Mammary epithelial cell (primary cell): ENCODE results near the gene ATF1.

Source experiments
- EZH2 ChIP-seq: IDR thresholded peaks from 2 replicates; pipeline ENCODE4 v1.6.1; 2012; ENCODE audit warnings: low read length, inconsistent platforms, borderline replicate concordance
- TF ChIP-seq, protein P1 (sequence below), 2 donors: IDR thresholded peaks in 1 of 2; conservative IDR thresholded peaks in 1 of 2; 2 replicates each; pipeline ENCODE4 v1.5.1; 2011 to 2012; ENCODE audit warnings: inconsistent platforms in 2 of 2, low read length in 2 of 2, mild to moderate bottlenecking in 2 of 2, control low read depth in 1 of 2, low read depth in 1 of 2; ENCODE audit not compliant: insufficient read depth in 1 of 2; ENCODE audit errors: extremely low read depth in 1 of 2

DNA sequence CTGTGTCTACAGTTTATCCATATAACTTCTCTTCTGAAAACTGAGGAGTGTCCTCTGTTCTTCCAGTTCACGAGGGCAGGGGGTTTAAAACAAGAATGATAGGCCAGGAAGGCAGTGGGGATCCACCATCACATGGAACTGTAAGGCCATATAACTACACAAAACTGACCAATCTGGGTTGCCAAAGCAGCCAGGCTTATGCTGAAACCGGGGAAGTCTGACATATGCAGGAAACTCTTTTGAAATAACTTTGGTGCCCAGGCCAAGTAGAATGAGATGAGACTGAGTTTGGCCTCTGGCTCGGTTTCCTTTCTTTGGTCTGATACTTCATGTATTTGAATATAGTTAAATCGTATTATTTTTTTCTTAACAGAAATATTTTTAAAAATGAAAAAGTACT, 18.0 kb upstream of the ATF1 start:
- TF ChIP-seq, protein P1, sequence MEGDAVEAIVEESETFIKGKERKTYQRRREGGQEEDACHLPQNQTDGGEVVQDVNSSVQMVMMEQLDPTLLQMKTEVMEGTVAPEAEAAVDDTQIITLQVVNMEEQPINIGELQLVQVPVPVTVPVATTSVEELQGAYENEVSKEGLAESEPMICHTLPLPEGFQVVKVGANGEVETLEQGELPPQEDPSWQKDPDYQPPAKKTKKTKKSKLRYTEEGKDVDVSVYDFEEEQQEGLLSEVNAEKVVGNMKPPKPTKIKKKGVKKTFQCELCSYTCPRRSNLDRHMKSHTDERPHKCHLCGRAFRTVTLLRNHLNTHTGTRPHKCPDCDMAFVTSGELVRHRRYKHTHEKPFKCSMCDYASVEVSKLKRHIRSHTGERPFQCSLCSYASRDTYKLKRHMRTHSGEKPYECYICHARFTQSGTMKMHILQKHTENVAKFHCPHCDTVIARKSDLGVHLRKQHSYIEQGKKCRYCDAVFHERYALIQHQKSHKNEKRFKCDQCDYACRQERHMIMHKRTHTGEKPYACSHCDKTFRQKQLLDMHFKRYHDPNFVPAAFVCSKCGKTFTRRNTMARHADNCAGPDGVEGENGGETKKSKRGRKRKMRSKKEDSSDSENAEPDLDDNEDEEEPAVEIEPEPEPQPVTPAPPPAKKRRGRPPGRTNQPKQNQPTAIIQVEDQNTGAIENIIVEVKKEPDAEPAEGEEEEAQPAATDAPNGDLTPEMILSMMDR (conservative IDR thresholded peaks at IDR 0.05 in 1 of 2, IDR thresholded peaks at IDR 0.05 in 1 of 2; ENCODE audit: extremely low read depth in 1 of 2, insufficient read depth in 1 of 2, low read depth in 1 of 2, low read length in 2 of 2), result no peak
- no peak for TF ChIP-seq EZH2
